ENCODE data around the gene TMEM187. TPM values are rescaled to one million over a fixed set of nuclear protein-coding genes. Genes with fewer than 3 reads are reported as not detected.
A peak's percentile ranks its signal among the peaks of the same experiment; 100 is the strongest.

Gene TMEM187
- polyA plus RNA-seq, 1 experiment: 8.7 TPM

DNA sequence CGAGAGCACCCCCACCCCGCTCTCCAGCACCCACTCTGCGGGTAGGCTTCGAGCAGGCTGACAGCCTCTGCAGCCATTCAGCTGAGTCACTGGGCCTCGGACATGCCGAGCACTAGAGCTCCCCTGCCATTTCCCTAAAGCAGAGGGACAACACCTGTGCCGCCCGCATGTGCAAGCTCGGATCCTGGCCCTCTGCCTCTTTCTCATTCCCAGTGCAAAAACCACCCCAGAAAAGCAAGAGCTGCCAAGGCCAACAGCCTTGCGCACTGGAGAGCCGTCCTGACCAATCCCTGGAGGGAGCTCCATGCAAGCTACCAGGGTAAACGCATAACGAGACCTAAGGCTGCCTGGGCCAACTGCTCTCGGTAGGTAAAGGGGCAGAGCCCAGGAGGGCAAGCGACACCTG is 6.3 kb upstream of the TMEM187 start:
- Histone ChIP-seq H3K27me3 (ENCODE audit: control insufficient read depth, insufficient read depth, low read length) (no peaks in the 10 kb centered on the region), H3K4me3 (ENCODE audit: low read depth, low read length) (no peak overlapping the region), H3K36me3 (ENCODE audit: control insufficient read depth, insufficient read depth, low read length) (peaks cover 19% of the 10 kb centered on the region)
- CTCF ChIA-PET: interaction anchor here (0.8 to 4.7 kb wide), 3 partner anchors 13 to 38 kb away, joined by 3 to 19 read pairs (median 3); no protein-coding TSS in a partner anchor
- TF ChIP-seq, protein P1, sequence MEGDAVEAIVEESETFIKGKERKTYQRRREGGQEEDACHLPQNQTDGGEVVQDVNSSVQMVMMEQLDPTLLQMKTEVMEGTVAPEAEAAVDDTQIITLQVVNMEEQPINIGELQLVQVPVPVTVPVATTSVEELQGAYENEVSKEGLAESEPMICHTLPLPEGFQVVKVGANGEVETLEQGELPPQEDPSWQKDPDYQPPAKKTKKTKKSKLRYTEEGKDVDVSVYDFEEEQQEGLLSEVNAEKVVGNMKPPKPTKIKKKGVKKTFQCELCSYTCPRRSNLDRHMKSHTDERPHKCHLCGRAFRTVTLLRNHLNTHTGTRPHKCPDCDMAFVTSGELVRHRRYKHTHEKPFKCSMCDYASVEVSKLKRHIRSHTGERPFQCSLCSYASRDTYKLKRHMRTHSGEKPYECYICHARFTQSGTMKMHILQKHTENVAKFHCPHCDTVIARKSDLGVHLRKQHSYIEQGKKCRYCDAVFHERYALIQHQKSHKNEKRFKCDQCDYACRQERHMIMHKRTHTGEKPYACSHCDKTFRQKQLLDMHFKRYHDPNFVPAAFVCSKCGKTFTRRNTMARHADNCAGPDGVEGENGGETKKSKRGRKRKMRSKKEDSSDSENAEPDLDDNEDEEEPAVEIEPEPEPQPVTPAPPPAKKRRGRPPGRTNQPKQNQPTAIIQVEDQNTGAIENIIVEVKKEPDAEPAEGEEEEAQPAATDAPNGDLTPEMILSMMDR (IDR thresholded peaks at IDR 0.05; ENCODE audit: insufficient read depth, low read depth, low read length): no peak
- POLR2A ChIA-PET: interaction anchor here (0.6 kb wide), 1 partner anchor 405 kb away, joined by 4 read pairs; no protein-coding TSS in a partner anchor
- no peak for DNase-seq (ENCODE audit: low read depth)

DNA sequence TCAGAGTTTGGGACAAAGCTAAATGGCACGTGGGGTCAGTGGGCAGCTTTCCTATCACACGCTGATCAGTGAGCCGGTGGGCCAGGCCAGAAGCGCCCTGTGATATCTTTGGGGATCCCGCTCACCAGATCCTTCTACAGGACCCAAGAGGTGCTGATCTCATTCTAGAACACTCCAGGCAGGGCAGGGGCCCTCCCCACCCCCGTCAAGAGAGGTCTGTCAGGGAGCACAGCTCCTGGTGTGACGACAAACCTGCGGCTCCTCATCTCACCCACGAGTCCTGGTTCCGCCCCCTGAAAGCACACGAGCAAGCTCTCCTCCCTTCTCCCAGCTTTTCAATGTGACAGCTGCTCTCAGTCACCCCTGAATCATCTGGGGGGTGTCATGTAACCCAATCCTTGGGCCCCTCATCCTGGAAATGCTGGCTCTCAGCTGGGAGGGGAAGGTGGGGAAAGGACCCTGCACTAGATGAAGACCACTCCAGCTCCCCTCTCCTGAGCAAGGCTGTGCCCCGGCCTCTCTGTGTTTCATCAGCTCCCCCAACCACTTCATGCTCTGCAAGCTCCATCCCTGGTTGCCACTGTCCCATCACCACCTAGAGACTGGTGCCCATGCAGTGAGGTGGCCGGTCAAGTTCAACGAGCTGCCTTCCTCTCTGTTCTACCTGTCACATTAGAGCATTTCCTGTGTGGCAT is 5.6 kb upstream of the TMEM187 start:
- Histone ChIP-seq H3K36me3 (ENCODE audit: control insufficient read depth, insufficient read depth, low read length) (peaks cover 14% of the 10 kb centered on the region), H3K4me3 (ENCODE audit: low read depth, low read length) (no peak overlapping the region), H3K27me3 (ENCODE audit: control insufficient read depth, insufficient read depth, low read length) (no peaks in the 10 kb centered on the region)
- POLR2A ChIA-PET: no interaction called here
- CTCF ChIA-PET: interaction anchor here (0.6 to 4.7 kb wide), 4 partner anchors 14 to 39 kb away, joined by 3 to 19 read pairs (median 4); no protein-coding TSS in a partner anchor
- TF ChIP-seq, protein P1 (IDR thresholded peaks at IDR 0.05; ENCODE audit: insufficient read depth, low read depth, low read length): no peak
- DNase-seq (ENCODE audit: low read depth): no peak

DNA sequence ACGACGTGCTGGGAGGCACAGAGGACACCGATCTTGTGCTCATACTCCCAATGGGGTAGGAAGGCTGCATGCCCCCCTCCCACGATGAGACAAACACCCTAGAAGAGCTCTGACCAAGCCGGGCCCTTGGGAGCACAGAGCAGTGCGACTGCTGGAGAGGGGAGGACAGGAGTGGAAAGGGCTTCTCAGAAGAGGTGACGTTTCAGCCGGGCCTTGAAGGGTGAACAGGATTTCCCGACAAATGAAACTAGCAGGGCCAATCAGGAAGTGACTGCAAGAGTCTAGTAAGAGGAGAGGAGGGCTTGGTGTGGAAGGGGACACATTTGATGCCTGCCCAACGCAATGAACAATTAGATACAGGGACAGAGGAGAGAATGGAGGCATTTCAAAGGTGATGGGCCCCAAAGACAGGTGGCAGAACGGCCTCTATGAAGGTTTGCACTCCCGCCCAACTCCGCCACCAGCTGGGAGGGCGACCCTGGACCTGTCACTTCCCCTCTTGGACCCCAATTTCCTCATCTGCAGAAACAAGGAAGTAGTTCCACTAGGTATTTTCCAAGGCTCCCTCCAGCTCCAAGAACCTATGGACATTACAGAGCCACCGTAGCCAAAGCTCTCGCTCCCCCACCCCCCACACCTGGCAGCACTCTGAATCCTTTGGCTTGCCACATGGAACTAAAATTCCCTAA is 4.9 kb upstream of the TMEM187 start:
- POLR2A ChIA-PET: no interaction called here
- Histone ChIP-seq H3K4me3 (ENCODE audit: low read depth, low read length) (no peak overlapping the region), H3K27me3 (ENCODE audit: control insufficient read depth, insufficient read depth, low read length) (no peaks in the 10 kb centered on the region), H3K36me3 (ENCODE audit: control insufficient read depth, insufficient read depth, low read length) (peaks cover 9% of the 10 kb centered on the region)
- no peak for DNase-seq (ENCODE audit: low read depth)
- CTCF ChIA-PET: interaction anchor here (1.7 to 4.7 kb wide), 2 partner anchors 17 to 21 kb away, joined by 5 to 19 read pairs; no protein-coding TSS in a partner anchor
- TF ChIP-seq, protein P1 (IDR thresholded peaks at IDR 0.05; ENCODE audit: insufficient read depth, low read depth, low read length): no peak

DNA sequence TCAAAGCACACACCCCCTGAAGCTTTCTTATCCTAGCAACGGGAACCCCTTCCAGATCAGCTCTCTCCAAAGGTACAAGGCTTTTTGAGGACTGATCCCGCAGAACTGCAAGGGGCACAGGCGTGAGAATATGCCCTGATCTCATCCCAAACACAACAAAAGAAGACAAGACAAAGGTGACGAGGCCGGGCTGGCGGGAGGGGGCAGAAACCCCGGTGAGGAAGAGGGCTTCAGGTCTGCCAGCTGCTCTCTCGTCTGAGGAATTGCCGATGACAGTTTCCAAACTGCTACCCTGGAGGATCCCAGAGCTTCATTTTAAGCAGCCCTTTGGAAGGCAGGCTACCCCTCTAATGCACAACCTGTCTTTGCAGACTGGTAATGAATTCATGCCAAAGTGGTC is 4.3 kb upstream of the TMEM187 start:
- H3K4me3 ChIP-seq (ENCODE audit: low read depth, low read length): peak overlapping the region; percentile 75
- peaks cover 8% of the 10 kb centered on the region for H3K36me3 ChIP-seq (ENCODE audit: control insufficient read depth, insufficient read depth, low read length)
- TF ChIP-seq, protein P1 (IDR thresholded peaks at IDR 0.05; ENCODE audit: insufficient read depth, low read depth, low read length): no peak
- DNase-seq (ENCODE audit: low read depth): no peak
- CTCF ChIA-PET: interaction anchor here (1.7 to 4.7 kb wide), 2 partner anchors 18 to 21 kb away, joined by 5 to 19 read pairs; no protein-coding TSS in a partner anchor
- no peaks in the 10 kb centered on the region for H3K27me3 ChIP-seq (ENCODE audit: control insufficient read depth, insufficient read depth, low read length)
- POLR2A ChIA-PET: no interaction called here

DNA sequence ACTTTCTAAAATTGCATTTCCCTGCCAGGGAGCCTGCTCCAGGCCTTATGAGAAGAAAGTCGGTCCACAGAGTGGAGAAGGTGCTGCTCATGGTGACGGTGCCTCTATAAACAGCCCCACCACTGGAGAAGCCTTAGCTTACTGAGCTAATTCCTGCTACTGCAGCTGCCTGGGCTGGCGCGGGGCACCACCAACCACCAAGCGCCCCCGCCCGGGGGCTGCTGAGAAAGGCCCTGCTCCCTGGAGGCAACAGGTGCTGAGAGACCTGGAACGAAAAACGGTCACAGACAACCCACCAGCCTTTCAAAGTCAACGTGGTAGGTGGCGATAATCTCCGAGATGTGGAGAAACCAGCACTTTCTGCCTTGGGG is 3.8 kb upstream of the TMEM187 start:
- Histone ChIP-seq H3K4me3 (ENCODE audit: low read depth, low read length) (peak overlapping the region; percentile 75), H3K27me3 (ENCODE audit: control insufficient read depth, insufficient read depth, low read length) (no peaks in the 10 kb centered on the region), H3K36me3 (ENCODE audit: control insufficient read depth, insufficient read depth, low read length) (peaks cover 3% of the 10 kb centered on the region)
- DNase-seq (ENCODE audit: low read depth): no peak
- TF ChIP-seq, protein P1 (IDR thresholded peaks at IDR 0.05; ENCODE audit: insufficient read depth, low read depth, low read length): peak; percentile 11; the same call in 1 of the 2 replicates
- ChIA-PET CTCF (interaction anchor here (1.4 to 4.7 kb wide), 2 partner anchors 22 to 46 kb away, joined by 5 to 19 read pairs; no protein-coding TSS in a partner anchor), POLR2A (no interaction called here)
